ENCODE measurements around the gene GNAI3. TPM values are rescaled to one million over a fixed set of nuclear protein-coding genes. Genes with fewer than 3 reads are reported as not detected.

GNAI3 gene
- total and polyA plus RNA-seq, 10 of the 15 experiments (the other 5 are each of a cell fraction or from before 2014, with no cell fraction given): 5.9 to 13.8 (median 8.0) TPM

DNA sequence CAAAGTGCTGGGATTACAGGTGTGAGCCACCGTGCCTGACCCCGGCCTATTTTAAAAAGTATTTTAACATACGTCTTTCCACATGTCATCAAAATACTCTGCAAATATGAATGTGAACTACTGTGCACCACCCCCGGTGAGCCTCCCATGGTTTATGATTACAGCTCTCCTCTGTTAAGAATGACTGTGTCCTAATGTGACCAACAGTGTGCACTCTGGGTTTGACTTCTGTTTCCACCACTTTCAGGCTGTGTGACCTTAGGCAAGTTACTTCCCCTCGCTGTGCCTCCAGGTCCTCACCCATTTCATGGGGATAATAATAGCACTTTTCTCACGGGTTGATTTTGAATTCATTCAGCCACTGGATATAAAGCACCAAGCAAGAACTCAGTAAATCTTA is 85.9 kb downstream of the GNAI3 start:
- ChIA-PET CTCF (interaction anchor here (1.0 to 10.7 kb wide), 7 partner anchors 82 to 351 kb away, joined by 3 to 282 read pairs (median 5); partner anchors contain the start of gene AHCYL1), RAD21 (ENCODE audit: unreplicated experiment) (interaction anchor here (1.3 to 7.3 kb wide), 4 partner anchors 10 to 350 kb away, joined by 3 to 106 read pairs (median 12); partner anchors contain the start of gene AHCYL1), SMC1A (ENCODE audit: uncharacterized antibody, unreplicated experiment) (interaction anchor here (7.7 to 8.4 kb wide), 2 partner anchors 89 to 139 kb away, joined by 76 to 117 read pairs; no protein-coding TSS in a partner anchor), POLR2A (interaction anchor here (1.9 kb wide), 1 partner anchor 88 kb away, joined by 8 read pairs; no protein-coding TSS in a partner anchor)
- no peaks in the 10 kb centered on the region for H3K9me3 ChIP-seq (replicated peaks; ENCODE audit: control insufficient read depth, insufficient read depth, low read length)
- in situ Hi-C loops (cut with MboI): no loop called here
- no peak for TF ChIP-seq ZNF207 (IDR thresholded peaks at IDR 0.05; ENCODE audit: borderline replicate concordance)
- TF ChIP-seq, protein P1, sequence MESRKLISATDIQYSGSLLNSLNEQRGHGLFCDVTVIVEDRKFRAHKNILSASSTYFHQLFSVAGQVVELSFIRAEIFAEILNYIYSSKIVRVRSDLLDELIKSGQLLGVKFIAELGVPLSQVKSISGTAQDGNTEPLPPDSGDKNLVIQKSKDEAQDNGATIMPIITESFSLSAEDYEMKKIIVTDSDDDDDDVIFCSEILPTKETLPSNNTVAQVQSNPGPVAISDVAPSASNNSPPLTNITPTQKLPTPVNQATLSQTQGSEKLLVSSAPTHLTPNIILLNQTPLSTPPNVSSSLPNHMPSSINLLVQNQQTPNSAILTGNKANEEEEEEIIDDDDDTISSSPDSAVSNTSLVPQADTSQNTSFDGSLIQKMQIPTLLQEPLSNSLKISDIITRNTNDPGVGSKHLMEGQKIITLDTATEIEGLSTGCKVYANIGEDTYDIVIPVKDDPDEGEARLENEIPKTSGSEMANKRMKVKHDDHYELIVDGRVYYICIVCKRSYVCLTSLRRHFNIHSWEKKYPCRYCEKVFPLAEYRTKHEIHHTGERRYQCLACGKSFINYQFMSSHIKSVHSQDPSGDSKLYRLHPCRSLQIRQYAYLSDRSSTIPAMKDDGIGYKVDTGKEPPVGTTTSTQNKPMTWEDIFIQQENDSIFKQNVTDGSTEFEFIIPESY (IDR thresholded peaks at IDR 0.05): no peak
- no peak for TF ChIP-seq RBBP5 (conservative IDR thresholded peaks at IDR 0.05)
- no peak for TF ChIP-seq NFYA (IDR thresholded peaks at IDR 0.05; ENCODE audit: borderline replicate concordance, low read depth, low read length)
- TF ChIP-seq SIN3A (IDR thresholded peaks at IDR 0.05; ENCODE audit: low read depth, low read length): no peak
- TF ChIP-seq BHLHE40 (IDR thresholded peaks at IDR 0.05; ENCODE audit: borderline replicate concordance in 1 of 2, low read depth in 2 of 2, low read length in 1 of 2): no peak
- no peak for TF ChIP-seq TARDBP (IDR thresholded peaks at IDR 0.05; ENCODE audit: borderline replicate concordance)
- TF ChIP-seq IKZF1 (conservative IDR thresholded peaks at IDR 0.05): no peak
- TF ChIP-seq, protein P2, sequence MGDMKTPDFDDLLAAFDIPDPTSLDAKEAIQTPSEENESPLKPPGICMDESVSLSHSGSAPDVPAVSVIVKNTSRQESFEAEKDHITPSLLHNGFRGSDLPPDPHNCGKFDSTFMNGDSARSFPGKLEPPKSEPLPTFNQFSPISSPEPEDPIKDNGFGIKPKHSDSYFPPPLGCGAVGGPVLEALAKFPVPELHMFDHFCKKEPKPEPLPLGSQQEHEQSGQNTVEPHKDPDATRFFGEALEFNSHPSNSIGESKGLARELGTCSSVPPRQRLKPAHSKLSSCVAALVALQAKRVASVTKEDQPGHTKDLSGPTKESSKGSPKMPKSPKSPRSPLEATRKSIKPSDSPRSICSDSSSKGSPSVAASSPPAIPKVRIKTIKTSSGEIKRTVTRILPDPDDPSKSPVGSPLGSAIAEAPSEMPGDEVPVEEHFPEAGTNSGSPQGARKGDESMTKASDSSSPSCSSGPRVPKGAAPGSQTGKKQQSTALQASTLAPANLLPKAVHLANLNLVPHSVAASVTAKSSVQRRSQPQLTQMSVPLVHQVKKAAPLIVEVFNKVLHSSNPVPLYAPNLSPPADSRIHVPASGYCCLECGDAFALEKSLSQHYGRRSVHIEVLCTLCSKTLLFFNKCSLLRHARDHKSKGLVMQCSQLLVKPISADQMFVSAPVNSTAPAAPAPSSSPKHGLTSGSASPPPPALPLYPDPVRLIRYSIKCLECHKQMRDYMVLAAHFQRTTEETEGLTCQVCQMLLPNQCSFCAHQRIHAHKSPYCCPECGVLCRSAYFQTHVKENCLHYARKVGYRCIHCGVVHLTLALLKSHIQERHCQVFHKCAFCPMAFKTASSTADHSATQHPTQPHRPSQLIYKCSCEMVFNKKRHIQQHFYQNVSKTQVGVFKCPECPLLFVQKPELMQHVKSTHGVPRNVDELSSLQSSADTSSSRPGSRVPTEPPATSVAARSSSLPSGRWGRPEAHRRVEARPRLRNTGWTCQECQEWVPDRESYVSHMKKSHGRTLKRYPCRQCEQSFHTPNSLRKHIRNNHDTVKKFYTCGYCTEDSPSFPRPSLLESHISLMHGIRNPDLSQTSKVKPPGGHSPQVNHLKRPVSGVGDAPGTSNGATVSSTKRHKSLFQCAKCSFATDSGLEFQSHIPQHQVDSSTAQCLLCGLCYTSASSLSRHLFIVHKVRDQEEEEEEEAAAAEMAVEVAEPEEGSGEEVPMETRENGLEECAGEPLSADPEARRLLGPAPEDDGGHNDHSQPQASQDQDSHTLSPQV (IDR thresholded peaks at IDR 0.05): no peak
- TF ChIP-seq, protein P3, sequence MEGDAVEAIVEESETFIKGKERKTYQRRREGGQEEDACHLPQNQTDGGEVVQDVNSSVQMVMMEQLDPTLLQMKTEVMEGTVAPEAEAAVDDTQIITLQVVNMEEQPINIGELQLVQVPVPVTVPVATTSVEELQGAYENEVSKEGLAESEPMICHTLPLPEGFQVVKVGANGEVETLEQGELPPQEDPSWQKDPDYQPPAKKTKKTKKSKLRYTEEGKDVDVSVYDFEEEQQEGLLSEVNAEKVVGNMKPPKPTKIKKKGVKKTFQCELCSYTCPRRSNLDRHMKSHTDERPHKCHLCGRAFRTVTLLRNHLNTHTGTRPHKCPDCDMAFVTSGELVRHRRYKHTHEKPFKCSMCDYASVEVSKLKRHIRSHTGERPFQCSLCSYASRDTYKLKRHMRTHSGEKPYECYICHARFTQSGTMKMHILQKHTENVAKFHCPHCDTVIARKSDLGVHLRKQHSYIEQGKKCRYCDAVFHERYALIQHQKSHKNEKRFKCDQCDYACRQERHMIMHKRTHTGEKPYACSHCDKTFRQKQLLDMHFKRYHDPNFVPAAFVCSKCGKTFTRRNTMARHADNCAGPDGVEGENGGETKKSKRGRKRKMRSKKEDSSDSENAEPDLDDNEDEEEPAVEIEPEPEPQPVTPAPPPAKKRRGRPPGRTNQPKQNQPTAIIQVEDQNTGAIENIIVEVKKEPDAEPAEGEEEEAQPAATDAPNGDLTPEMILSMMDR (IDR thresholded peaks at IDR 0.05 in 2 of 3, conservative IDR thresholded peaks at IDR 0.05 in 1 of 3; ENCODE audit: control insufficient read depth in 2 of 3, extremely low read depth in 1 of 3, insufficient read depth in 1 of 3, low read depth in 3 of 3, low read length in 3 of 3): no peak
- FAIRE-seq: peak; percentile 31
- H4K20me1 ChIP-seq (ENCODE audit: control insufficient read depth, insufficient read depth): no peaks in the 10 kb centered on the region
- H3K36me3 ChIP-seq (ENCODE audit: control insufficient read depth in 2 of 2, insufficient read depth in 2 of 2, low read length in 1 of 2): peaks cover 8 to 17% of the 10 kb centered on the region in 2 experiments; a peak in 3 of 4 replicates
- H3K4me3 ChIP-seq: no peak overlapping the region
- H3K4me2 ChIP-seq (ENCODE audit: control insufficient read depth, insufficient read depth): peak overlapping the region; percentile 44
- ATAC-seq: peak; percentile 52
- H3K27ac ChIP-seq (ENCODE audit: control insufficient read depth, insufficient read depth): peak overlapping the region; percentile 61; the same call in 1 of the 2 replicates
- H2AFZ ChIP-seq (ENCODE audit: control insufficient read depth, low read depth, low read length): peak overlapping the region; percentile 58
- no TSS peak for BruUV-seq (replicated peaks)
- no peaks in the 10 kb centered on the region for H3K27me3 ChIP-seq (replicated peaks in 1 of 2; ENCODE audit: control insufficient read depth in 2 of 2, insufficient read depth in 2 of 2, low read length in 1 of 2)
- no peak overlapping the region for H3K9ac ChIP-seq (ENCODE audit: control insufficient read depth, insufficient read depth, low read length)
- no peak for DNase-seq (ENCODE audit: low read depth, low spot score)
- intact Hi-C loops (cut with micrococcal nuclease; ENCODE audit: unreplicated experiment): no loop called here
- peaks cover 14% of the 10 kb centered on the region for H3K4me1 ChIP-seq (ENCODE audit: control insufficient read depth, insufficient read depth, low read length)
- WGBS (ENCODE audit: insufficient coverage, insufficient replicate concordance, low lambda C conversion rate, missing lambda C conversion rate): 26% methylated on average over 6 of the region's 6 CpGs
- H3K79me2 ChIP-seq (ENCODE audit: control insufficient read depth, insufficient read depth, low read length): no peaks in the 10 kb centered on the region
